Umbilical cord (tissue), 2 donors: ENCODE data around the gene RUNX1. TPM values are rescaled to one million over a fixed set of nuclear protein-coding genes. Genes with fewer than 3 reads are reported as not detected.

Experiments
- DNase-seq: peaks from one replicate; pipeline ENCODE4 v3.0.0-alpha.2; 2015; ENCODE audit warnings: low spot score
- total RNA-seq: library from RNA; depleted of rRNA; stranded (reverse); fragments of >200 nt; gene quantifications from one replicate; pipeline ENCODE4 v1.2.3, GENCODE V29; 2014; ENCODE audit warnings: low replicate concordance; ENCODE audit not compliant: insufficient read depth

Gene RUNX1
- total RNA-seq, 1 donor from 2014 or later: 30.8 TPM

GRCh38 chr21:35036465-35037383 lies 12.4 kb downstream of the RUNX1 start:
- DNase-seq: no peak

GRCh38 chr21:35035581-35035980 lies 13.5 kb downstream of the RUNX1 start:
- no peak for DNase-seq

- DNase-seq: no peak
Observed at GRCh38 chr21:35035116-35035515, 14.0 kb downstream of the RUNX1 start.

GRCh38 chr21:35034203-35034926 lies 14.7 kb downstream of the RUNX1 start:
- DNase-seq: no peak

- DNase-seq: no peak
Observed at GRCh38 chr21:35032474-35033263, 16.4 kb downstream of the RUNX1 start.

GRCh38 chr21:35028451-35028978 lies 20.6 kb downstream of the RUNX1 start:
- no peak for DNase-seq

GRCh38 chr21:35027563-35028450 lies 21.3 kb downstream of the RUNX1 start:
- DNase-seq: no peak

GRCh38 chr21:35026617-35027562 lies 22.2 kb downstream of the RUNX1 start:
- peak; percentile 69 for DNase-seq

- no peak for DNase-seq
Observed at GRCh38 chr21:35026153-35026500, 23.0 kb downstream of the RUNX1 start.

GRCh38 chr21:35025206-35026152 lies 23.6 kb downstream of the RUNX1 start:
- no peak for DNase-seq

GRCh38 chr21:35024513-35024912 lies 24.6 kb downstream of the RUNX1 start:
- no peak for DNase-seq

GRCh38 chr21:35024071-35024420 lies 25.1 kb downstream of the RUNX1 start:
- no peak for DNase-seq

GRCh38 chr21:35023396-35024070 lies 25.6 kb downstream of the RUNX1 start:
- no peak for DNase-seq

- DNase-seq: no peak
Observed at GRCh38 chr21:35021546-35021945, 27.6 kb downstream of the RUNX1 start.

- no peak for DNase-seq
Observed at GRCh38 chr21:35020902-35021301, 28.2 kb downstream of the RUNX1 start.

GRCh38 chr21:35020436-35020835 lies 28.7 kb downstream of the RUNX1 start:
- DNase-seq: no peak

- DNase-seq: no peak
Observed at GRCh38 chr21:35019631-35020032, 29.5 kb downstream of the RUNX1 start.

- no peak for DNase-seq
Observed at GRCh38 chr21:35017256-35017655, 31.8 kb downstream of the RUNX1 start.
